H9 (cell line): ENCODE measurements around the gene NDUFAB1. TPM values are rescaled to one million over a fixed set of nuclear protein-coding genes. Genes with fewer than 3 reads are reported as not detected.

ENCODE experiments used
- DNase-seq: peaks from one replicate; pipeline ENCODE4 v3.0.0-alpha.2; 2017
- H2AFZ ChIP-seq: one replicate; pipeline ENCODE4 v1.6.1; 2013; ENCODE audit warnings: mild to moderate bottlenecking, low read length, control low read depth, moderate library complexity
- H2AK5ac ChIP-seq: 2 replicates; pipeline ENCODE4 v1.6.1; 2013; ENCODE audit warnings: low read length, control low read depth, mixed read lengths; ENCODE audit not compliant: insufficient read length
- H2BK120ac ChIP-seq: one replicate; pipeline ENCODE4 v1.6.1; 2013; ENCODE audit warnings: low read depth, mild to moderate bottlenecking, low read length, control low read depth, inconsistent platforms; ENCODE audit not compliant: poor library complexity, severe bottlenecking
- H2BK12ac ChIP-seq: 2 replicates; pipeline ENCODE4 v1.6.1; 2013; ENCODE audit warnings: low read length, control low read depth, mixed read lengths, low read depth; ENCODE audit not compliant: insufficient read length
- H2BK15ac ChIP-seq: 2 replicates; pipeline ENCODE4 v1.6.1; 2013; ENCODE audit warnings: low read depth, low read length, control low read depth
- H2BK20ac ChIP-seq: one replicate; pipeline ENCODE4 v1.6.1; 2013; ENCODE audit warnings: low read depth, mild to moderate bottlenecking, low read length, control low read depth, inconsistent platforms; ENCODE audit not compliant: poor library complexity, severe bottlenecking
- H2BK5ac ChIP-seq: 2 replicates; pipeline ENCODE4 v1.6.1; 2013; ENCODE audit warnings: low read length, control low read depth, mixed read lengths; ENCODE audit not compliant: insufficient read length
- H3K14ac ChIP-seq: 2 replicates; pipeline ENCODE4 v1.6.1; 2013; ENCODE audit warnings: low read length, control low read depth; ENCODE audit not compliant: insufficient read depth
- H3K18ac ChIP-seq: 2 replicates; pipeline ENCODE4 v1.6.1; 2013; ENCODE audit warnings: low read depth, mild to moderate bottlenecking, mixed read lengths, low read length, control low read depth; ENCODE audit not compliant: insufficient read length
- H3K23ac ChIP-seq: 2 replicates; pipeline ENCODE4 v1.6.1; 2013; ENCODE audit warnings: low read length, control low read depth, mixed read lengths, low read depth; ENCODE audit not compliant: insufficient read length
- H3K23me2 ChIP-seq: 2 replicates; pipeline ENCODE4 v1.6.1; 2013; ENCODE audit warnings: low read depth, mild to moderate bottlenecking, mixed read lengths, low read length, control low read depth; ENCODE audit not compliant: insufficient read length, poor library complexity, severe bottlenecking
- H3K27ac ChIP-seq: 2 replicates; pipeline ENCODE4 v1.5.1; 2013; ENCODE audit warnings: low read length, control low read depth, mixed read lengths, low read depth; ENCODE audit not compliant: insufficient read length
- H3K27me3 ChIP-seq: 2 replicates; pipeline ENCODE4 v1.6.1; 2013; ENCODE audit warnings: low read length, control low read depth, inconsistent platforms; ENCODE audit not compliant: insufficient read depth
- H3K4ac ChIP-seq: 2 replicates; pipeline ENCODE4 v1.6.1; 2013; ENCODE audit warnings: low read depth, mild to moderate bottlenecking, control low read depth, inconsistent platforms, low read length, moderate library complexity
- H3K4me1 ChIP-seq: 2 replicates; pipeline ENCODE4 v1.6.1; 2013; ENCODE audit warnings: low read length, control low read depth, inconsistent platforms; ENCODE audit not compliant: insufficient read depth
- H3K4me2 ChIP-seq: 2 replicates; pipeline ENCODE4 v1.6.1; 2013; ENCODE audit warnings: low read length, control low read depth, mixed read lengths; ENCODE audit not compliant: insufficient read length, insufficient read depth
- H3K56ac ChIP-seq: 2 replicates; pipeline ENCODE4 v1.6.1; 2013; ENCODE audit warnings: low read depth, mild to moderate bottlenecking, mixed read lengths, low read length, control low read depth; ENCODE audit not compliant: insufficient read length
- H3K79me1 ChIP-seq: 2 replicates; pipeline ENCODE4 v1.6.1; 2013; ENCODE audit warnings: low read depth, mild to moderate bottlenecking, moderate library complexity, low read length, control low read depth, inconsistent platforms; ENCODE audit not compliant: insufficient read depth, poor library complexity, severe bottlenecking
- H3K79me2 ChIP-seq: 2 replicates; pipeline ENCODE4 v1.6.1; 2013; ENCODE audit warnings: low read length, control low read depth, inconsistent platforms; ENCODE audit not compliant: insufficient read depth
- H3K9ac ChIP-seq: 2 replicates; pipeline ENCODE4 v1.6.1; 2013; ENCODE audit warnings: low read length, control low read depth, mixed read lengths; ENCODE audit not compliant: insufficient read length; ENCODE audit errors: extremely low read depth
- H3K9me3 ChIP-seq: one replicate; pipeline ENCODE4 v1.6.1; 2013; ENCODE audit warnings: low read depth, low read length, inconsistent platforms; ENCODE audit not compliant: control insufficient read depth
- H3T11ph ChIP-seq: one replicate; pipeline ENCODE4 v1.6.1; 2013; ENCODE audit warnings: mild to moderate bottlenecking, low read length, control low read depth, inconsistent platforms
- H4K20me1 ChIP-seq: one replicate; pipeline ENCODE4 v1.6.1; 2013; ENCODE audit not compliant: control insufficient read depth, insufficient read length, insufficient read depth
- H4K5ac ChIP-seq: 2 replicates; pipeline ENCODE4 v1.6.1; 2013; ENCODE audit warnings: low read depth, mild to moderate bottlenecking, mixed read lengths, low read length, control low read depth; ENCODE audit not compliant: insufficient read length
- H4K8ac ChIP-seq: replicated peaks from 2 replicates; pipeline ENCODE4 v1.6.1; 2013; ENCODE audit warnings: low read length, control low read depth, mixed read lengths, low read depth; ENCODE audit not compliant: insufficient read length
- H4K91ac ChIP-seq: 2 replicates; pipeline ENCODE4 v1.6.1; 2013; ENCODE audit warnings: low read depth, mild to moderate bottlenecking, moderate library complexity, mixed read lengths, low read length, control low read depth; ENCODE audit not compliant: insufficient read length
- H3K27ac Mint-ChIP-seq, 3 experiments: 2 replicates in 2 of 3; 3 replicates in 1 of 3; pipeline ENCODE4 v1.8.0; 2020 to 2021; ENCODE audit warnings: mixed read lengths in 3 of 3, mild to moderate bottlenecking in 1 of 3, moderate library complexity in 1 of 3
- H3K27me3 Mint-ChIP-seq: 2 replicates; pipeline ENCODE4 v1.8.0; 2021; ENCODE audit warnings: low read depth, mild to moderate bottlenecking, moderate library complexity, mixed read lengths
- H3K36me3 Mint-ChIP-seq, 3 experiments: 2 replicates in 2 of 3; 3 replicates in 1 of 3; pipeline ENCODE4 v1.8.0; 2020 to 2021; ENCODE audit warnings: low read depth in 3 of 3, mixed read lengths in 3 of 3; ENCODE audit not compliant: insufficient read depth in 1 of 3
- H3K4me1 Mint-ChIP-seq, 2 experiments: 2 replicates each; pipeline ENCODE4 v1.8.0; 2020; ENCODE audit warnings: mixed read lengths in 2 of 2
- H3K4me3 Mint-ChIP-seq, 2 experiments: 2 replicates in 1 of 2; 3 replicates in 1 of 2; pipeline ENCODE4 v1.8.0; 2020 to 2021; ENCODE audit warnings: mild to moderate bottlenecking in 2 of 2, mixed read lengths in 2 of 2, moderate library complexity in 1 of 2
- H3K9me3 Mint-ChIP-seq, 2 experiments: 2 replicates in 1 of 2; 3 replicates in 1 of 2; pipeline ENCODE4 v1.8.0; 2020; ENCODE audit warnings: mild to moderate bottlenecking in 2 of 2, mixed read lengths in 2 of 2, moderate library complexity in 1 of 2
- WGBS: extraction: QIAGEN DNeasy Blood & Tissue Kit; methylation state at CpG from one replicate; pipeline ENCODE4 v1.1.7; 2013; ENCODE audit warnings: missing lambda C conversion rate, low lambda C conversion rate, mixed read lengths; ENCODE audit not compliant: insufficient read length; ENCODE audit errors: extremely low coverage; 5-methylcytosine and 5-hydroxymethylcytosine counted together
- long read RNA-seq: library from polyadenylated mRNA; unstranded; transcript quantifications from one replicate; pipeline ENCODE4 v2.0.0, GENCODE V29; 2020
- total RNA-seq: library from RNA; stranded (reverse); gene quantifications from 2 replicates; pipeline ENCODE4 v1.2.1, GENCODE V29; 2021
- TF ChIP-seq, protein P1 (sequence below): fragments of 200-600 bp; sonication (generic); conservative IDR thresholded peaks from 3 replicates; pipeline ENCODE4 v1.8.0; 2021; ENCODE audit warnings: antibody characterized with exemption, mild to moderate bottlenecking

NDUFAB1 gene
- total RNA-seq: 183 and 192 TPM in 2 replicates
- long read RNA-seq, transcript NDUFAB1-201 (5 exons, 717 nt): major isoform, 73 of 82 reads
- long read RNA-seq, partial matches to known transcripts: 5 of 82 reads
- long read RNA-seq, other reads (novel, unspliced or antisense): 4 of 82 reads

DNA sequence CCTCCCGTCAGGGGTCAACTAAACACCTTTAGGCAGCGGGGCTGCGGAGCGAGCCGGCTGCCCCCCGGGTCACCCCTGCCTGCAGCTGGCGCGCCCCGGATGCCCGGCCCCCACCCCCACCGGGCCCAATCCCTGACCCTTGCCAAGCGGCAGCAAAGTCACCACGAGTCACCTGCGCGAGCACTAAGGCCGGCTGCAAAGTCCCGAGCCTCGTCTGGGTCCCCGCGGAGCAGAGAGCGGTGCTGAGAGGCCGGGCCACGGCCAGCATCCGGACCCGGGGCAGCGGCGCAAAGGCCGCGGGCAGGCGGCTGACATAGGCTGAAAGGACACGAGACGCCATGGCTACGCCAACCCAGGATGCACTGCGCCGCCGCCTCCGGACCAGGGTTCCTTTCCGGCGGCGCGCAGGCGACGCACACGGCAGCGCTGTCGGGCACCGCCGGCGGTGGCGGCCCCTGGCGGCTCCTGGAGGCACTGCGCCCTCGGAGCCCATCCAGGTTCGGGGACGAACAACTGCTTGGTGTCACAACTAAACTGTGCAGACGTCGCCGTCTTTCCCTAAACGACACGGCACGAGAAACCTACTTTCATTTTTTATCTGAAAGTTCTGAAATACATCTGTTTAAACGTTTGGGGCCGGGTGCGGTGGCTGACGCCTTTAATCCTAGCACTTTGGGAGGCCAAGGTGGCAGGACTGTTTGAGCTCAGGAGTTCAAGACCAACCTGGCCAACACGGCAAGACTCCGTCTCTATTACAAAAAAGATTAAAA lies at the start of gene NDUFAB1:
Gene NDUFAB1 (minus strand): TSS at position 366 of the 770 bp plus-strand sequence. CDS start 26 bp downstream, at position 340.
- peak within 1 kb of the TSS; percentile 53 to 90 (median 76) for H3K27ac Mint-ChIP-seq
- WGBS: no CpG with 5 or more reads among the region's 67 CpGs
- Histone ChIP-seq H2BK20ac (no peak within 1 kb of the TSS), H2BK12ac (no peak within 1 kb of the TSS), H3K4ac (no peak within 1 kb of the TSS), H3K9me3 (no peaks in the 10 kb centered on the region), H3T11ph (no peak within 1 kb of the TSS), H2AFZ (no peak within 1 kb of the TSS), H3K27ac (no peak within 1 kb of the TSS), H3K23me2 (peaks cover 7% of the 10 kb centered on the region), H2AK5ac (no peak within 1 kb of the TSS), H4K20me1 (no peaks in the 10 kb centered on the region), H4K8ac (no peak within 1 kb of the TSS), H3K79me1 (peaks cover 3% of the 10 kb centered on the region), H2BK120ac (no peak within 1 kb of the TSS), H3K9ac (peak within 1 kb of the TSS; percentile 95), H2BK5ac (no peak within 1 kb of the TSS), H2BK15ac (no peak within 1 kb of the TSS), H4K5ac (no peak within 1 kb of the TSS), H3K56ac (no peak within 1 kb of the TSS), H3K27me3 (no peaks in the 10 kb centered on the region), H3K18ac (peak within 1 kb of the TSS; percentile 52), H3K4me2 (peak within 1 kb of the TSS; percentile 97), H3K4me1 (no peaks in the 10 kb centered on the region), H3K79me2 (peaks cover 27% of the 10 kb centered on the region; the same call in 1 of the 2 replicates), H3K14ac (peak within 1 kb of the TSS; percentile 77), H4K91ac (no peak within 1 kb of the TSS), H3K23ac (peak within 1 kb of the TSS; percentile 25)
- DNase-seq: peak; percentile 89
- peak within 1 kb of the TSS; percentile 86 to 89 for H3K4me3 Mint-ChIP-seq
- no peaks in the 10 kb centered on the region for H3K9me3 Mint-ChIP-seq
- TF ChIP-seq, protein P1, sequence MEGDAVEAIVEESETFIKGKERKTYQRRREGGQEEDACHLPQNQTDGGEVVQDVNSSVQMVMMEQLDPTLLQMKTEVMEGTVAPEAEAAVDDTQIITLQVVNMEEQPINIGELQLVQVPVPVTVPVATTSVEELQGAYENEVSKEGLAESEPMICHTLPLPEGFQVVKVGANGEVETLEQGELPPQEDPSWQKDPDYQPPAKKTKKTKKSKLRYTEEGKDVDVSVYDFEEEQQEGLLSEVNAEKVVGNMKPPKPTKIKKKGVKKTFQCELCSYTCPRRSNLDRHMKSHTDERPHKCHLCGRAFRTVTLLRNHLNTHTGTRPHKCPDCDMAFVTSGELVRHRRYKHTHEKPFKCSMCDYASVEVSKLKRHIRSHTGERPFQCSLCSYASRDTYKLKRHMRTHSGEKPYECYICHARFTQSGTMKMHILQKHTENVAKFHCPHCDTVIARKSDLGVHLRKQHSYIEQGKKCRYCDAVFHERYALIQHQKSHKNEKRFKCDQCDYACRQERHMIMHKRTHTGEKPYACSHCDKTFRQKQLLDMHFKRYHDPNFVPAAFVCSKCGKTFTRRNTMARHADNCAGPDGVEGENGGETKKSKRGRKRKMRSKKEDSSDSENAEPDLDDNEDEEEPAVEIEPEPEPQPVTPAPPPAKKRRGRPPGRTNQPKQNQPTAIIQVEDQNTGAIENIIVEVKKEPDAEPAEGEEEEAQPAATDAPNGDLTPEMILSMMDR: peak; percentile 99
- peaks cover 9 to 30% (median 20%) of the 10 kb centered on the region in 3 experiments for H3K36me3 Mint-ChIP-seq
- peaks cover 26 to 36% of the 10 kb centered on the region in 2 experiments for H3K4me1 Mint-ChIP-seq
- H3K27me3 Mint-ChIP-seq: no peaks in the 10 kb centered on the region
